ENCODE results near the gene THAP6. TPM values are rescaled to one million over a fixed set of nuclear protein-coding genes. Genes with fewer than 3 reads are reported as not detected.

Gene THAP6, protein sequence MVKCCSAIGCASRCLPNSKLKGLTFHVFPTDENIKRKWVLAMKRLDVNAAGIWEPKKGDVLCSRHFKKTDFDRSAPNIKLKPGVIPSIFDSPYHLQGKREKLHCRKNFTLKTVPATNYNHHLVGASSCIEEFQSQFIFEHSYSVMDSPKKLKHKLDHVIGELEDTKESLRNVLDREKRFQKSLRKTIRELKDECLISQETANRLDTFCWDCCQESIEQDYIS
- total RNA-seq, result 11.8 and 13.8 TPM in 2 replicates

GRCh38 chr4:75514131-75514948 lies at the start of gene THAP6, which contains the start of gene RCHY1:
Gene THAP6 (plus strand): TSS chr4:75514473. CDS start chr4:75515453, 980 bp downstream.
Gene RCHY1 (minus strand): TSS chr4:75514403. CDS start chr4:75514286, 117 bp downstream.

DNA sequence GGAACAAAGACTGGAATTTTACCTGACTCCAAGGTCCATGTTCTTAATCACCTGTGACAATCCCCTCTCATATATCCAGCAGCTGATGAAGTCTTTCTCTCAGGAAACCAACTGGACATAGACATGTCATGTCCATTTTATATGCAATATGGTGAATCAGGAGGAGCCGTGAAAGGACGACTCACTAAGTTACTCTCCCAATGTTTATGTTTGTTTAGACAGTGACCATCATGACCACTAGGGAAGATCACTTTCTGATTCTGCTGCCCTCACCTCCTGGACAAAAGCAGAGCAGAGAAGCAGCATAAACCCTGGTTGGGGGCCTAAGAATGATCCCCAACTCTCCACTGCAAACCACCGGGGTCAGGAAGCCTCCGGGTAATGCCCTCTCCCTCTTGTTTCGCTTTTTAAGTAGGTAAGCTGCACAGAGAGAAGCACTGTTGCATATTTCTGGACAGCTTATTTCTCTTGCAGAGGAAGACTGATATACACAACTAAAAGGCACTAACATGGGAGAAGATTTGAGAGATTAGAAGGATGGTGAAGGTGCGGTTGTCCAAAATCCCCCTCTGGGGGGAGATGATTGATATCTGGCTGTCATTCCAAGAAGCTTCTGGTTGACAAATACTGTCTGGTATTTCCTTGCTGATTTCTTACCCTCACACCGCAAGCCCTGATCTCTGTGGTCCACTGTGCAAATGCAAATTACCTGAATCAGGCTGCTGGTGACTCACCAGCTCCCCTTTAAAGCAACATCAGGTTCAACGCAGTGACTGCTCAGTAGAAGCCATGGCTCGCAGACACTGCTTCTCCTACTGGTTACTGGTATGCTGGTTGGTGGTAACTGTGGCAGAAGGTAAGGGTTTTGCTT lies 41.3 kb downstream of the THAP6 start, which contains the start of gene ODAPH:
Gene ODAPH, plus strand, starts transcription at position 773 of the 871 bp plus-strand sequence. Its CDS starts 17 bp downstream, at position 790.

Other genes with a start within 250 kb of the THAP6 start
- gene RCHY1, start 70 bp upstream of the THAP6 start, total RNA-seq, result 19.6 and 24.3 TPM in 2 replicates
- not detected in 2 replicates for gene ODAPH, start 41.6 kb downstream of the THAP6 start, total RNA-seq
- 4.9 and 5.7 TPM in 2 replicates for gene CDKL2, start 116.1 kb downstream of the THAP6 start, total RNA-seq
- gene G3BP2, start 158.9 kb downstream of the THAP6 start, total RNA-seq, result 123 and 125 TPM in 2 replicates
- 118 and 126 TPM in 2 replicates for gene USO1, start 210.1 kb downstream of the THAP6 start, total RNA-seq